D721Med (cell line): Measurements from ENCODE around the gene ZNF697.
"Not testable (repeated sequence)": the region's sequence is repeated elsewhere in the genome, so short reads cannot be mapped to it uniquely, and the experiment has no call there.

Source experiments
- DNase-seq: peaks from one replicate; pipeline ENCODE4 v3.0.0; 2011; ENCODE audit warnings: low spot score; ENCODE audit not compliant: insufficient read length
- FAIRE-seq: peaks from 2 replicates; lab custom pipeline; 2011; peaks lifted over from hg19 to GRCh38; lab: Jason Lieb, UNC
- CTCF ChIP-seq: IDR thresholded peaks from 2 replicates; pipeline ENCODE4 v1.5.1; 2012; ENCODE audit warnings: mild to moderate bottlenecking, control low read depth; ENCODE audit not compliant: insufficient read depth; ENCODE audit errors: missing control alignments

Gene ZNF697

DNA sequence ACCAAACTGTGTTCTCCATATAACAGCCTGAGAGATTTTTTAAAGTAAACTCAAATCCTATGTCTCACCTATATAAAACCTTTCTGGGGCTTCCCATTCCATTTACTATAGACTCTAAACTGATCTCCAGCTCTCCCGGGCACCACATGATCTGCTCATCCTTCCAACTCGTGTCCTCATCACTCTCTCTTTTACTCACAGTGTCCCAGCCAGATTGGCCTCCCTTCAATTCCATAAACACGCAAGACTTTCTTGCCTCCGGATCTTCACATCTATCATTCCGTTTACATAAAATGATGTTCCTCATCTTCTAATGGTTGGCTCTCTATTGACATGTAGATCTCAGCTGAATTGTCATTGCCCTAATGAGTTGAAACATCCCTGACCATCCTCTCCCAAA, 59.4 kb downstream of the ZNF697 start:
- no peak for FAIRE-seq
- DNase-seq = no peak
- TF ChIP-seq CTCF = no peak

DNA sequence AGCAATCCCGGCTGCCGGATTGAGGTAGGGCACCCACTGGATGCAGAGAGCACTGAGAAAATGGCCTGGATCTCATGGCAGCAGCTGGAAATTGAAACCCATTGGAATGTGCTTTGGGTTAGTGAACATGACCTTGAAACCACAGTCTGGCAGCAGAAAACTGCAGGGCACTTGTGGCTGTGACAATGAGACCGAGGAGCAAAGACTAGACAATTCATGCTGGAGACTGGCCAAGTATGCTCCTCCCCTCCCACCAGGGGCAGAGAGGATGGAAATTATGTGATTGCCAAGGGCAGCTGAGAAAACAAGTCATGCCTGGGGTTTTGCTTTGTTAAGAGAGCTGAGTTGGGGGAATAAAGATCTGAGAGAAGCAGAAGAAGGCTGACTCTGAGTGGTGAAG, 60.7 kb downstream of the ZNF697 start:
- FAIRE-seq = no peak
- DNase-seq = no peak
- no peak for TF ChIP-seq CTCF

DNA sequence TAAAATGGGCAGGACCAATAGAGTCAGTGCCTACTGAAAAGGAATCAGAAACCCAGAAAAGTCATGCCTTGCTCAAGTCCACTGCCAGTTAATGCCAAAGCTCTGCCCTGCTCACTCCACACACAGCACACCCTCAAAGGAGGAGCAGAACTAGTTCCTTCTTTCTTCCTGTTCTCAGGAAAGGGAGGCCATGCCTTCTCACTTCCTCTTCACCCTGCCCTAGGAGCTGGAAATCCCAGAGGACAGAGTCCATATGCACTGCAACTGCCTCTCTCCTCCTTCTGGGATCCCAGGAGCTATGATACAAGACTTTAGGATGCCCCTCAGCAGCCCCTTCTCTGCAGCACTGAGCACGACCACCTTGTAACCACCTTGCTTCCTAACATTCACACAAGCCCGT, 62.3 kb downstream of the ZNF697 start:
- FAIRE-seq, DNase-seq: not testable (repeated sequence)

DNA sequence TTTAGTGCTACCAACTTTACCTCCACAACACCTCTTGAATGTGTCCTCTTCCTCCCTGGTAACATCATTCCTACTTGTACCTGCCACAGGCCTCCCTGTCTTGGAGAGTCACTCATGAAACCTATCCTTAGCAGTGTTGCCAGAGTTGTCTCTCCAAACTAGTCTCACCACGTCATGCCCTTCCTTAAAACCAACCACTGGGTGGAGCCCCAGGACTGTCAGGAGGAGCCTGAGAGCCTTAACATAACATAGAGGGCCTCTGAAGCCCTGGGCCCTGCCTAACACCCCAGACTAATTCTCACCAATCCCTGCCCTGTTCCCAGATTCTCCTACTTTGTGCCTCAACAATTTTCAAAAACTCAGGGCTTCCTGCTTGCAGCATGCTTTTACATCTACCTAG, 65.3 kb downstream of the ZNF697 start:
- TF ChIP-seq CTCF = peak; percentile 45
- no peak for FAIRE-seq
- DNase-seq = no peak

- FAIRE-seq, DNase-seq: not testable (repeated sequence)
Measured at GRCh38 chr1:119581076-119581475, 67.0 kb downstream of the ZNF697 start.

DNA sequence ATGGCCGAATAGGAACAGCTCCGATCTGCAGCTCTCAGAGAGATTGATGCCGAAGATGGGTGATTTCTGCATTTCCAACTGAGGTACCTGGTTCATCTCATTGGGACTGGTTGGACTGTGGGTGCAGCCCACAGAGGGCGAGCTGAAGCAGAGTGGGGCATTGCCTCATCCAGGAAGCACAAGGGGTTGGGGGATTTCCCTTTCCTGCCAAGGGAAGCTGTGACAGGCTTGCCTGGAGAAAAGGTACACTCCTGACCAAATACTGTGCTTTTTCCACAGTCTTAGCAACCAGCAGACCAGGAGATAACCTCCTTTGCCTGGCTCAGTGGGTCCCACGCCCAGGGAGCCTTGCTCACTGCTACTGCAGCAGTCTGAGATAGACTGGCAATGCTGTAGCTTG, 74.2 kb downstream of the ZNF697 start:
- DNase-seq (no peak), FAIRE-seq (no peak)
- TF ChIP-seq CTCF = no peak

GRCh38 chr1:119569930-119570622, 78.0 kb downstream of the ZNF697 start:
- not testable (repeated sequence) for DNase-seq

More at GRCh38 chr1:119569930-119570622, 78.0 kb downstream of the ZNF697 start:
- FAIRE-seq = not testable (repeated sequence)
